ENCODE data around the gene UBA5. TPM values are rescaled to one million over a fixed set of nuclear protein-coding genes. Genes with fewer than 3 reads are reported as not detected.
"Not testable (repeated sequence)": the region's sequence is repeated elsewhere in the genome, so short reads cannot be mapped to it uniquely, and the experiment has no call there.

UBA5 gene
- 45.0 and 58.7 TPM in 2 replicates for total RNA-seq (2014; rRNA removed; shearing (Covaris generic))

- peaks cover 8% of the 10 kb centered on the region; the same call in 1 of the 2 replicates for H3K4me1 ChIP-seq (replicated peaks)
- H3K9me3 ChIP-seq (replicated peaks): no peaks in the 10 kb centered on the region
- H3K27ac ChIP-seq: peak within 1 kb of the TSS; percentile 63
- H3K27me3 ChIP-seq (replicated peaks): no peaks in the 10 kb centered on the region
- DNase-seq (ENCODE audit: low read depth in 1 of 2, low spot score in 2 of 2): peak; percentile 62 to 76
- H3K36me3 ChIP-seq: no peaks in the 10 kb centered on the region
- H3K4me3 ChIP-seq: peak within 1 kb of the TSS; percentile 81
Observed at GRCh38 chr3:132660052-132660810, at the start of gene UBA5. UBA5 (plus strand) TSS chr3:132660329; CDS start chr3:132660538, 209 bp downstream.

- not testable (repeated sequence) for H3K27ac ChIP-seq; DNase-seq (ENCODE audit: low read depth in 1 of 2, low spot score in 2 of 2); H3K4me1 ChIP-seq (replicated peaks); H3K4me3 ChIP-seq; H3K27me3 ChIP-seq (replicated peaks); H3K36me3 ChIP-seq; H3K9me3 ChIP-seq (replicated peaks)
Observed at GRCh38 chr3:132615301-132615700, 44.8 kb upstream of the UBA5 start.

GRCh38 chr3:132615881-132616280 lies 44.2 kb upstream of the UBA5 start:
- no peaks in the 10 kb centered on the region for H3K36me3 ChIP-seq
- H3K4me3 ChIP-seq: no peak overlapping the region
- no peaks in the 10 kb centered on the region for H3K27me3 ChIP-seq (replicated peaks)
- no peaks in the 10 kb centered on the region for H3K9me3 ChIP-seq (replicated peaks)
- H3K4me1 ChIP-seq (replicated peaks): no peaks in the 10 kb centered on the region; the same call in 1 of the 2 replicates
- no peak for DNase-seq (ENCODE audit: low read depth in 1 of 2, low spot score in 2 of 2)
- no peak overlapping the region for H3K27ac ChIP-seq

- Histone ChIP-seq H3K36me3 (0 out of 2 replicates have a peak, but pooled peaks cover 3% of the 10 kb centered on the region), H3K4me1 (replicated peaks) (no peaks in the 10 kb centered on the region; the same call in 1 of the 2 replicates), H3K27ac (no peak overlapping the region), H3K4me3 (no peak overlapping the region), H3K27me3 (replicated peaks) (no peaks in the 10 kb centered on the region), H3K9me3 (replicated peaks) (no peaks in the 10 kb centered on the region)
- DNase-seq (ENCODE audit: low read depth in 1 of 2, low spot score in 2 of 2): no peak
Observed at GRCh38 chr3:132616780-132617179, 43.3 kb upstream of the UBA5 start.

GRCh38 chr3:132622148-132622547 lies 38.0 kb upstream of the UBA5 start:
- Histone ChIP-seq H3K36me3 (peaks cover 11% of the 10 kb centered on the region), H3K9me3 (replicated peaks) (no peaks in the 10 kb centered on the region), H3K27ac (no peak overlapping the region), H3K4me3 (no peak overlapping the region), H3K27me3 (replicated peaks) (no peaks in the 10 kb centered on the region), H3K4me1 (replicated peaks) (no peaks in the 10 kb centered on the region)
- DNase-seq (ENCODE audit: low read depth in 1 of 2, low spot score in 2 of 2): no peak

- H3K27me3 ChIP-seq (replicated peaks): no peaks in the 10 kb centered on the region
- H3K9me3 ChIP-seq (replicated peaks): no peaks in the 10 kb centered on the region
- H3K27ac ChIP-seq: no peak overlapping the region
- H3K36me3 ChIP-seq: peaks cover 13% of the 10 kb centered on the region
- DNase-seq (ENCODE audit: low read depth in 1 of 2, low spot score in 2 of 2): no peak
- no peaks in the 10 kb centered on the region for H3K4me1 ChIP-seq (replicated peaks)
- no peak overlapping the region for H3K4me3 ChIP-seq
Observed at GRCh38 chr3:132622761-132623160, 37.4 kb upstream of the UBA5 start.

GRCh38 chr3:132623646-132624045 lies 36.5 kb upstream of the UBA5 start:
- Histone ChIP-seq H3K4me1 (replicated peaks) (no peaks in the 10 kb centered on the region), H3K27me3 (replicated peaks) (no peaks in the 10 kb centered on the region), H3K27ac (no peak overlapping the region), H3K4me3 (no peak overlapping the region), H3K36me3 (peaks cover 17% of the 10 kb centered on the region), H3K9me3 (replicated peaks) (no peaks in the 10 kb centered on the region)
- DNase-seq (ENCODE audit: low read depth in 1 of 2, low spot score in 2 of 2): no peak

- Histone ChIP-seq H3K9me3 (replicated peaks) (no peaks in the 10 kb centered on the region), H3K27me3 (replicated peaks) (no peaks in the 10 kb centered on the region), H3K4me3 (no peak overlapping the region), H3K4me1 (replicated peaks) (peaks cover 4% of the 10 kb centered on the region; the same call in 1 of the 2 replicates), H3K36me3 (peaks cover 17% of the 10 kb centered on the region), H3K27ac (no peak overlapping the region)
- no peak for DNase-seq (ENCODE audit: low read depth in 1 of 2, low spot score in 2 of 2)
Observed at GRCh38 chr3:132624790-132625189, 35.3 kb upstream of the UBA5 start.

GRCh38 chr3:132625613-132626012 lies 34.5 kb upstream of the UBA5 start:
- H3K36me3 ChIP-seq: peaks cover 17% of the 10 kb centered on the region
- no peak overlapping the region for H3K27ac ChIP-seq
- peaks cover 11% of the 10 kb centered on the region for H3K4me1 ChIP-seq (replicated peaks)
- no peaks in the 10 kb centered on the region for H3K27me3 ChIP-seq (replicated peaks)
- H3K4me3 ChIP-seq: no peak overlapping the region
- DNase-seq (ENCODE audit: low read depth in 1 of 2, low spot score in 2 of 2): no peak
- no peaks in the 10 kb centered on the region for H3K9me3 ChIP-seq (replicated peaks)

GRCh38 chr3:132626955-132627354 lies 33.2 kb upstream of the UBA5 start:
- Histone ChIP-seq H3K9me3 (replicated peaks) (no peaks in the 10 kb centered on the region), H3K4me1 (replicated peaks) (peaks cover 11% of the 10 kb centered on the region), H3K4me3 (no peak overlapping the region), H3K27me3 (replicated peaks) (no peaks in the 10 kb centered on the region), H3K27ac (no peak overlapping the region), H3K36me3 (peaks cover 14% of the 10 kb centered on the region)
- DNase-seq (ENCODE audit: low read depth in 1 of 2, low spot score in 2 of 2): no peak

GRCh38 chr3:132628157-132628556 lies 32.0 kb upstream of the UBA5 start:
- DNase-seq (ENCODE audit: low read depth in 1 of 2, low spot score in 2 of 2): no peak

GRCh38 chr3:132629928-132630327 lies 30.2 kb upstream of the UBA5 start:
- no peak overlapping the region for H3K4me3 ChIP-seq
- peaks cover 11% of the 10 kb centered on the region for H3K4me1 ChIP-seq (replicated peaks)
- H3K36me3 ChIP-seq: peaks cover 14% of the 10 kb centered on the region
- no peaks in the 10 kb centered on the region for H3K9me3 ChIP-seq (replicated peaks)
- H3K27ac ChIP-seq: peak overlapping the region; percentile 32
- no peaks in the 10 kb centered on the region for H3K27me3 ChIP-seq (replicated peaks)
- peak in 1 of 2 experiments; percentile 33 for DNase-seq (ENCODE audit: low read depth in 1 of 2, low spot score in 2 of 2)

More at GRCh38 chr3:132628157-132628556, 32.0 kb upstream of the UBA5 start:
- no peaks in the 10 kb centered on the region for H3K9me3 ChIP-seq (replicated peaks)
- H3K4me3 ChIP-seq: no peak overlapping the region
- no peaks in the 10 kb centered on the region for H3K27me3 ChIP-seq (replicated peaks)
- peaks cover 11% of the 10 kb centered on the region for H3K4me1 ChIP-seq (replicated peaks)
- no peak overlapping the region for H3K27ac ChIP-seq
- H3K36me3 ChIP-seq: peaks cover 14% of the 10 kb centered on the region

GRCh38 chr3:132630612-132631011 lies 29.5 kb upstream of the UBA5 start:
- no peak for DNase-seq (ENCODE audit: low read depth in 1 of 2, low spot score in 2 of 2)
- Histone ChIP-seq H3K27ac (peak overlapping the region; percentile 32), H3K36me3 (peaks cover 17% of the 10 kb centered on the region), H3K4me3 (no peak overlapping the region), H3K9me3 (replicated peaks) (no peaks in the 10 kb centered on the region), H3K27me3 (replicated peaks) (no peaks in the 10 kb centered on the region), H3K4me1 (replicated peaks) (peaks cover 11% of the 10 kb centered on the region)

GRCh38 chr3:132635052-132635451 lies 25.1 kb upstream of the UBA5 start:
- Histone ChIP-seq H3K27me3 (replicated peaks) (no peaks in the 10 kb centered on the region), H3K9me3 (replicated peaks) (no peaks in the 10 kb centered on the region), H3K27ac (no peak overlapping the region), H3K4me3 (no peak overlapping the region), H3K4me1 (replicated peaks) (peaks cover 33% of the 10 kb centered on the region), H3K36me3 (peaks cover 7% of the 10 kb centered on the region; the same call in 1 of the 2 replicates)
- DNase-seq (ENCODE audit: low read depth in 1 of 2, low spot score in 2 of 2): no peak

Data from SJSA1 (cell line).